IPS DF 6.9 (cell line): ENCODE data around the gene SCGB3A2.
"Not testable (repeated sequence)": the region's sequence is repeated elsewhere in the genome, so short reads cannot be mapped to it uniquely, and the experiment has no call there.

Experiments used
- DNase-seq: peaks from one replicate; pipeline ENCODE4 v3.0.0-alpha.2; 2013; ENCODE audit warnings: low read depth, low spot score
- H3K27ac ChIP-seq: one replicate; pipeline ENCODE4 v1.5.1; 2013; ENCODE audit warnings: low read length, control low read depth
- H3K27me3 ChIP-seq: 2 replicates; pipeline ENCODE4 v1.6.1; 2013; ENCODE audit warnings: mild to moderate bottlenecking, low read length; ENCODE audit not compliant: control insufficient read depth, insufficient read depth
- H3K36me3 ChIP-seq: 2 replicates; pipeline ENCODE4 v1.6.1; 2013; ENCODE audit warnings: low read length; ENCODE audit not compliant: control insufficient read depth, insufficient read depth
- H3K4me1 ChIP-seq: 2 replicates; pipeline ENCODE4 v1.6.1; 2013; ENCODE audit warnings: low read length; ENCODE audit not compliant: control insufficient read depth, insufficient read depth
- H3K4me3 ChIP-seq: 2 replicates; pipeline ENCODE4 v1.5.1; 2013; ENCODE audit warnings: mild to moderate bottlenecking, low read length
- H3K9me3 ChIP-seq: 2 replicates; pipeline ENCODE4 v1.6.1; 2013; ENCODE audit warnings: low read length, inconsistent platforms; ENCODE audit not compliant: control insufficient read depth, insufficient read depth
- WGBS: extraction: QIAGEN DNeasy Blood & Tissue Kit; methylation state at CpG from one replicate; pipeline ENCODE4 v1.1.7; 2013; ENCODE audit warnings: mixed read lengths, missing lambda C conversion rate; ENCODE audit not compliant: insufficient read length, insufficient coverage; 5-methylcytosine and 5-hydroxymethylcytosine counted together

SCGB3A2 gene

DNA sequence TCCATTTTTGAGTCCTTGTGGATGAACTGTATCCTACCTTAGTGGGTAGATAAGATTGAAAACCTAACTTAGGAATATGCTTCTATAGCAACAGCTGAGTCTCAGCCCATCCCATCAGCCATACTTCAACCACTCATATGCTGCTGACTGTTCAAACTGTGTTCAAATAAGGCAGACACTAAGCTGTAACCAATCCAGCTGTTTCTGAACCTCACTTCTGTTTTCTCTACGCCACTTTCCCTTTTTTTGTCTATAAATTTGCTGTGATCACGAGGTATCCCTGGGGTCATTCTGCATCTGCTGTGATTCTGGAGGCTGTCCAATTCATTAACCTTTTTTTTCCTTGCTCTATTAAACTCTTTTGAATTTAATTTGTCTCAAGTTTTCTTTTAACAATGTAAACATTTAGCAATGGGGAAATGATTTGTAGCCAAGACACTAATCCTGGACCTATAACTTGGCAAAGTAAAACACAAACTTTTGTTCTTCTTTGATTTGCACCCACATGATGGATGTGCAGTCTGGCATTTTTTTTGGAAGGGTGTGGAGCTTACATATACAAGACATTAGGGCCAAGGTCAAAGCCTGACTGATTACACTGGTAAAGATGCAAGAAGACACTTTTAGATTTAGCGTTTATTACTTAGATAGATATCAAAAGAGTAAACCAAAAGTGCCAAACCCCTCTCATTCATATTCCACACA lies 14.9 kb upstream of the SCGB3A2 start:
- WGBS: no CpG with 5 or more reads among the region's 3 CpGs
- H3K4me3 ChIP-seq: no peak overlapping the region
- H3K4me1 ChIP-seq: peaks cover 5% of the 10 kb centered on the region; the same call in 1 of the 2 replicates
- no peaks in the 10 kb centered on the region for H3K9me3 ChIP-seq
- no peak overlapping the region for H3K27ac ChIP-seq
- H3K36me3 ChIP-seq: peaks cover 5% of the 10 kb centered on the region; the same call in 1 of the 2 replicates
- no peaks in the 10 kb centered on the region for H3K27me3 ChIP-seq
- no peak for DNase-seq

GRCh38 chr5:147869112-147869511 lies 9.4 kb upstream of the SCGB3A2 start:
- peak overlapping the region; percentile 1; the same call in 1 of the 2 replicates for H3K4me3 ChIP-seq
- WGBS: no CpG with 5 or more reads among the region's 4 CpGs
- H3K27ac ChIP-seq: peak overlapping the region; percentile 13
- peaks cover 12% of the 10 kb centered on the region; the same call in 1 of the 2 replicates for H3K36me3 ChIP-seq
- no peak for DNase-seq
- no peaks in the 10 kb centered on the region for H3K9me3 ChIP-seq
- no peaks in the 10 kb centered on the region for H3K27me3 ChIP-seq
- H3K4me1 ChIP-seq: peaks cover 1% of the 10 kb centered on the region; the same call in 1 of the 2 replicates

DNA sequence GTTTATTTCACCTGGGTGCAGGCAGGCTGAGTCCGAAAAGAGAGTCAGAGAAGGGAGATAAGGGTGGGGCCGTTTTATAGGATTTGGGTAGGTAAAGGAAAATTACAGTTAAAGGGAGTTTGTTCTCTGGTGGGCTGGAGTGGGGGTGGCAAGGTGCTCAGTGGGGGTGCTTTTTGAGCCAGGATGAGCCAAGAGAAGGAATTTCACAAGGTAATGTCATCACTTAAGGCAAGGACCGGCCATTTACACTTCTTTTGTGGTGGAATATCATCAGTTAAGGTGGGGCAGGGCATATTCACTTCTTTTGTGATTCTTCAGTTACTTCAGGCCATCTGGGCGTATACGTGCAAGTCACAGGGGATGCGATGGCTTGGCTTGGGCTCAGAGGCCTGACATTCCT lies 8.6 kb upstream of the SCGB3A2 start:
- Histone ChIP-seq H3K4me3 (peak overlapping the region; percentile 8; the same call in 1 of the 2 replicates), H3K27ac (peak overlapping the region; percentile 13), H3K36me3 (peaks cover 12% of the 10 kb centered on the region; the same call in 1 of the 2 replicates)
- H3K9me3 ChIP-seq, H3K4me1 ChIP-seq, DNase-seq, H3K27me3 ChIP-seq: not testable (repeated sequence)
- WGBS: no CpG with 5 or more reads among the region's 6 CpGs

DNA sequence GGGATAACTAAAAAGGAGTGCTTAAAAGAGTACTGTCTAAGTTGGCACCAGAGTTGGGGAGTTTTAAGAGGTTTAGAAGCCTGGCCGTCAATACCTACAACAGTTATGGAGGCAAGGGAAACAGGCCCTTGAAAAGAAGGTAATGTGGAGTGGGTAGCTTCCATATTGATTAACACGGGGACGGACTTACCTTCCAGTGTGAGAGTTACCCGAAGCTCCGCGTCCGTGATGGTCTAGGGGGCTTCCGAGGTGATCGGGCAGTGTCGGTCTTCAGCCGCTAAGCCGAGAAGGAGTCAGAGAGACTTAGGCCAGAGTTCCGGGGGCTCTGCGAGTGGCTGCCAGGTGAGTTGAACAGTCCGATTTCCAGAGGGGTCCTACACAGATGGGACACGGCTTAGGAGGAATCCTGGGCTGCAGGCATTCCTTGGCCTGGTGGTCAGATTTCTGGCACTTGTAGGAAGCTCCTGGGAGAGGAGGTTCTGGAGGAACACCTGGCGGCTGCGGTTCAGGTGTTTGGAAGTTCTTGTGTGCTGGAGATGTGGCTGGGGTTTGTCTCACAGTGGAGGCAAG lies 6.4 kb upstream of the SCGB3A2 start:
- H3K9me3 ChIP-seq, DNase-seq, H3K36me3 ChIP-seq, H3K27ac ChIP-seq, H3K4me1 ChIP-seq, H3K27me3 ChIP-seq: not testable (repeated sequence)
- H3K4me3 ChIP-seq: peak overlapping the region; percentile 48; the same call in 1 of the 2 replicates
- no CpG with 5 or more reads among the region's 18 CpGs for WGBS

DNA sequence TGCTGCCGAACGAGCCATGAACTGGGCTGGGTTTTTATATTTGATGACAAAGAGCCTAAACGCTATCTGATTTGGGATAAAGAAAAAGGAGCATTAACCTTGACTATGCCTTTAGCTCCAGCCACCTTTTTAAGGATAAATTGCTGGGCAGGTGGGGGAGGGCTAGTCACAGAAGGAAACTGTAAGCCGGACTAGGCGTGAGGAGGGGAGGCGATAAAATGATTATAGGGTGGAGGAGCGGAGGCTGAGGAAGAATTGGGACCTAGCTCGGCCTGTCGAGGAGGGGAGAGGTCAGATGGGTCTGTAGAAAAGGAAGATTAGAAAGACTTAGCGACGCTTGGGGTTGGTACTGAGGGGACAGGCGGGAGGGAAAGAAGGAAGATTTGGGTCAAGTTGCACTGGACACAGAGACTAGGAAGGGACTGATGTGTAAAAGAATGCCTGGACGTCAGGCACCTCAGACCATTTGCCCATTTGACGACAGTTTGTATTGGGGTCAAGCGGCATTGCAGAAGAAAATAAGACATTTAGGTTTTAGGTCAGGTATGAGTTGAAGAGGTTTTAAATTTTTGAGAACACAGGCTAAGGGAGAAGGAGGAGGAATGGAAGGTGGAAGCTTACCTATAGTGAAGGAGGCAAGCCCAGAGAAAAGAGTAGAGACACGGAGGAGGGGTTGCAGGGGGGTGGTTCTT lies 5.6 kb upstream of the SCGB3A2 start:
- H3K4me3 ChIP-seq: peak overlapping the region; percentile 76
- peak overlapping the region; percentile 44 for H3K27ac ChIP-seq
- WGBS: no CpG with 5 or more reads among the region's 16 CpGs

DNA sequence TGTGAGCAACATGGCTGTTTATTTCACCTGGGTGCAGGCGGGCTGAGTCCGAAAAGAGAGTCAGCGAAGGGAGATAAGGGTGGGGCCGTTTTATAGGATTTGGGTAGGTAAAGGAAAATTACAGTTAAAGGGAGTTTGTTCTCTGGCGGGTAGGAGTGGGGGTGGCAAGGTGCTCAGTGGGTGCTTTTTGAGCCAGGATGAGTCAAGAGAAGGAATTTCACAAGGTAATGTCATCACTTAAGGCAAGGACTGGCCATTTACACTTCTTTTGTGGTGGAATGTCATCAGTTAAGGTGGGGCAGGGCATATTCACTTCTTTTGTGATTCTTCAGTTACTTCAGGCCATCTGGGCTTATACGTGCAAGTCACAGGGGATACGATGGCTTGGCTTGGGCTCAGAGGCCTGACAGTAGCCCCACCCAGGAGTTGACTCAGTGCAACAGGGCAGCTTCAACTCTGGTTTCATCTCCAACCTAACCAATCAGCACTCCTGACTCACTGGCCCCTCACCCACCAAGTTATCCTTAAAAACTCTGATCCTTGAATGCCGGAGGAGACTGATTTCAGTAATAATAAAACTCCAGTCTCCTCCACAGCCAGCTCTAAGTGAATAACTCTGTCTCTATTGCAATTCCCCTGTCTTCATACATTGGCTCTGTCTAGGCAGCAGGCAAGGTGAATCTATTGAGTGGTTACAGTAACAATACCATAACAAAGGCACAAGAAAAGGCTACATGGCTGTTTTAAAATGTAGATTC lies 4.2 kb upstream of the SCGB3A2 start:
- H3K36me3 ChIP-seq, H3K4me1 ChIP-seq, H3K27me3 ChIP-seq, H3K9me3 ChIP-seq: not testable (repeated sequence)
- DNase-seq: peak; percentile 88
- H3K4me3 ChIP-seq: peak overlapping the region; percentile 34; the same call in 1 of the 2 replicates
- 92% methylated on average over 2 of the region's 8 CpGs for WGBS
- H3K27ac ChIP-seq: peak overlapping the region; percentile 78

More for the DNA sequence above, 5.6 kb upstream of the SCGB3A2 start:
- H3K27me3 ChIP-seq, H3K9me3 ChIP-seq, H3K36me3 ChIP-seq, H3K4me1 ChIP-seq, DNase-seq: not testable (repeated sequence)

- no CpG with 5 or more reads among the region's 3 CpGs for WGBS
- peaks cover 8% of the 10 kb centered on the region; the same call in 1 of the 2 replicates for H3K4me1 ChIP-seq
- H3K36me3 ChIP-seq: peaks cover 4% of the 10 kb centered on the region; the same call in 1 of the 2 replicates
- H3K4me3 ChIP-seq: no peak overlapping the region; the same call in 1 of the 2 replicates
- H3K9me3 ChIP-seq: no peaks in the 10 kb centered on the region
- peak; percentile 74 for DNase-seq
- H3K27ac ChIP-seq: peak overlapping the region; percentile 78
- H3K27me3 ChIP-seq: no peaks in the 10 kb centered on the region
Observed at GRCh38 chr5:147874910-147875367, 3.6 kb upstream of the SCGB3A2 start.

DNA sequence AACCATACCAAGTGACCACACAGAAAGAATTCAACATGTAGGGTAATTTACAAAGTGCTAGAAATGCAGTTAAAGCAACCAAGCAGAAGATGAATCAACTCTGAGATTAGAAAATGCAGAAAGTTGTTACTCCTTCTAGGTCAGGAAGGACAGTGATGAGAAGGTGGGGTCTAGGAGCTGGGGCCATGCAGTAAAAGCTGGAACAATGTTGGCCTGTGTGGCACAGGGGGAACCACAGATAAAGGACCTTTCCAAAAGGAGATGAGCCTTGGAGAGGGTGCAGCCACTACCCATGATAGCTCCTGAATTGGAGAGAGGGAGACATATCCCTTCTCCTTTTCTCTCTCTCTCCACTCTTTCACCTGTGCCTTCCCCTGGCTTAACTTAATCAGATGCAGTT lies 2.4 kb upstream of the SCGB3A2 start:
- Histone ChIP-seq H3K4me1 (peaks cover 8% of the 10 kb centered on the region; the same call in 1 of the 2 replicates), H3K9me3 (no peaks in the 10 kb centered on the region), H3K27ac (no peak overlapping the region), H3K4me3 (no peak overlapping the region), H3K27me3 (no peaks in the 10 kb centered on the region), H3K36me3 (peaks cover 4% of the 10 kb centered on the region; the same call in 1 of the 2 replicates)
- no peak for DNase-seq

DNA sequence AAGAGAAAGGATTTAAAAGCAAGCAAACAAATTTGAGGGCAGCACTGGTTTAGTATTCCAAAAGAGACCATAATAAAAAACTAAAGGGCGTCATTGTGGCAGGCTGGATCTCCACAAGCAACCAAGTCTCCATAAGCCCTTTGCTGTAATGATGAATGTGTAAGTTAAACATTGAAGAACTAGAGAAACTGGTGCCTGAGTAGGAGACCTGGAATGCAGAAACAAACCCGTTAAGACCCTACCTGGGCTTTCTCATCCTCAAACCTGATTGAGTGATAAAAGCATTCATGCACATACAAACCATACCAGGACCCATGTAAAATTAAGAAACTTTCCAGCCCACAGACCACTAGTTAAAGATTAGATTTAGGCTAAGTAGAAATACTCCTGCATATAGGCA lies 1.9 kb upstream of the SCGB3A2 start:
- Histone ChIP-seq H3K27ac (no peak overlapping the region), H3K36me3 (peaks cover 3% of the 10 kb centered on the region; the same call in 1 of the 2 replicates), H3K4me3 (no peak overlapping the region), H3K4me1 (peaks cover 8% of the 10 kb centered on the region; the same call in 1 of the 2 replicates), H3K9me3 (no peaks in the 10 kb centered on the region), H3K27me3 (no peaks in the 10 kb centered on the region)
- no CpG with 5 or more reads among the region's 2 CpGs for WGBS
- DNase-seq: no peak

DNA sequence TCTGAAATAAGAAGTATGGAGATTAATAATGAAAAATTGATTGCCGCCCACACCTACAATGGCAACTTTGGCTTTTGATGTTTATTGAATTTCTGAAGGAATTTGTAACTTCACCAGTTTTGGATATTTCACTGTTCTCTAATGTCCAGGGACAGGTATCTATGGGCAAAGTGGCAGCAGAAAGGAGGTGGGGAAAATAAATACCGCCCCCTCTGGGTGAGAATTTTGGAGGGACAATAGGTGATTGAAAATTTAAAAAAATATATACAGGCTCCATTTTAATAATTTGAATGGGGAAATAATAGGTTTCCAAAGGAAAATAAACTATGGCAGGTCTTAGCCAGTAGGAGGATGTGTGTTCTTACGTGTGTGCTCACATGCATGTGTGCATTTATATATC lies 1.3 kb downstream of the SCGB3A2 start:
- no peaks in the 10 kb centered on the region; the same call in 1 of the 2 replicates for H3K36me3 ChIP-seq
- no CpG with 5 or more reads among the region's 3 CpGs for WGBS
- H3K9me3 ChIP-seq: no peaks in the 10 kb centered on the region
- DNase-seq: no peak
- no peak overlapping the region for H3K4me3 ChIP-seq
- H3K27me3 ChIP-seq: no peaks in the 10 kb centered on the region
- H3K27ac ChIP-seq: no peak overlapping the region
- peaks cover 8% of the 10 kb centered on the region; the same call in 1 of the 2 replicates for H3K4me1 ChIP-seq
